ENCODE data around the gene DDB1. TPM values are rescaled to one million over a fixed set of nuclear protein-coding genes. Genes with fewer than 3 reads are reported as not detected.

The DDB1 gene
- total RNA-seq, 4 donors from 2014 or later, result 105 to 144 (median 127) TPM

DNA sequence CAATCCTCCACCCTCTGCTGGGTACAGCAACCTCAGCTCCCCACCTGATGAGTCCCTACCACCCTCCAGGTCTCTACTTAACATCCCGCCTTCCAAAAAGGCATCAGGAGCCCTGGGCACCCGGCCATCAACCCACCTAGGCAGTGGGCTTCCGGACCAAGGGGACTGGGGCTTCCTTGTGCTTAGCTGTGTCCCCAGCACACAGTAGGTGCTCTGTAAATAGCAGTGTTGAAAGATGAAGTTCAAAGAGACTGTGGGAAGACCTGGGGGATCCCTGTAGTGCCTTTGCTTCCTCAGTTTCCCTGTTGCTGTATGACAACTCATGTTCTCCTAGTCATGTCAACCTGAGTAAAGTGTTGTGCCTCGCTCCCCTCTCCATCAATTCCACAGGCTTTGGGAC, 58.8 kb downstream of the DDB1 start:
- no peak for TF ChIP-seq CTCF (IDR thresholded peaks at IDR 0.05; ENCODE audit: low read depth)

DNA sequence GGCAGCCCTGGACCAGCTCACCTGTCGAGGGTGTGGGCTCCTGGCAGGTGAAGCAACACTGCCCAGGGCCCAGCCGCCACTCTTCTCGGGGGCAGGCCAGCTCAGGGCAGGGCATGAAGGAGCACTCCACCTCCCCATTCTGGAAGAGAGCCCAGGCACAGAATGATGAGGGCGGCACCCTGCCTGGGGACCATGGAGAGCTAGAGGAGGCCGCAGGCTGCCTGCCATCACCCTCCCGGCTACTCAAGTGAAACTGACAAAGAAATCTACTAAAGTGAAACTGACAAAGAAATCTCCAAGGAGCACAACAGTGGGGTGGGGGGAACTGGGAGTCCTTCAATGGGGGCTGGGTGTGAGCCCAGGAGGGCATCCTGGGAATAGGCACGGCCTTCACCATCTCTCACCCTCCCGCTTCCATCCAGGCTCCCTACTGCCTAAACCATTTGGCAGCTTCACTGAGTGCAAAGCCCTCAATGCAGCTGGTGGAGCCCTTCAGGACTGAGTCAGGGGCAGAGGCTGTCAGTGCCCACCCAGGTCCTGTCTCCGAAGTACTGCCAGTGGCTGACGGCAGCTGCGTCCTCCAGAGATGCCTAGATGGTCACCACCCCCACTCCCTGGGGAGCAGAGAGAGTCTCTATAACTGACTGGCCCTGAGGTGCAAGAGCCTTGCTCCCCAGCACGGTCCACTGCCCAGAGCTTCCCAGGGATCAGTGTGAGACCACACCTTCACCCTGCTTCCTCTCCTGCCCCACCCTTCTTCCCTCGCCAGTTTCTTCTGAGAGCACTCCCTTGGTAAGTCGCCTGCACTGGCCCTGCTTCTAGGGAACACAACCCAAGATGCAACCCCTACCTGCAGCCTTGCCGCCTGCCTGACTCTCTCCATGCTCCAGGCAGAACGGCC, 59.5 kb downstream of the DDB1 start:
- TF ChIP-seq CTCF (IDR thresholded peaks at IDR 0.05; ENCODE audit: low read depth), result no peak

GRCh38 chr11:61272731-61273130, 60.2 kb downstream of the DDB1 start:
- no peak for TF ChIP-seq CTCF (IDR thresholded peaks at IDR 0.05; ENCODE audit: low read depth)

- TF ChIP-seq CTCF (IDR thresholded peaks at IDR 0.05; ENCODE audit: low read depth), result no peak
Measured at GRCh38 chr11:61270354-61271076, 62.4 kb downstream of the DDB1 start.

DNA sequence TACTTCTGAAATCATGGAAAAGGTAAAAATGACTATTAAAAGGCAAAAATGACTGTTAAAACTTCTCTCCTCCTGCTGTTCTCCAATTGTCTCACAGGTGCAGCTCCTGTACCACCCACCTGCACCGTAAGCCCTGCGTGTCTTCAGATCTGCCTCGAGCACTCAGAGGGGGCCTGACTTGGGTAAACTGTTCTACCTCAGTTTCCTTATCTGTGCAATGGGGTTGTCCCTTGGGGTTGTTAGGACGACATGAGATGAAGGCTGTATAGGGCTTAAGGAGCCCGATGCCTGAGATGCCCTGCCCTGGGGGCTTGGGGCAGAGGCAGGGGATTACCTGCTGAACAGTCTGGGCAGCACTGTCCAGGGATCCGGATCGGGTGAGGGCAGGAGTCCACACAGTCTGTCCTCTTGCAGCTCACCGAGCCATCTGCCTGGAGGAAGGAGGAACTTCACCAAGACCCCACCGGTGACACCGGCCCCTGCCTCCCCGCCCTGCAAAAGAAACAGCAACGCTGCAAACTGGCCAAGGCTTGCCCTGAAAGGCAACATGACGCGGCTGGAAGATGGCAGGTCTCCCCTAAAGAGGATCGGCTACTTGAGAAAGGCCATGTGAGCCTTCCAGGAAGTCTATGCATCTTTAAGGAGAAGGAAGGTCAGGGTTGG, 64.2 kb downstream of the DDB1 start:
- no peak for TF ChIP-seq CTCF (IDR thresholded peaks at IDR 0.05; ENCODE audit: low read depth)

DNA sequence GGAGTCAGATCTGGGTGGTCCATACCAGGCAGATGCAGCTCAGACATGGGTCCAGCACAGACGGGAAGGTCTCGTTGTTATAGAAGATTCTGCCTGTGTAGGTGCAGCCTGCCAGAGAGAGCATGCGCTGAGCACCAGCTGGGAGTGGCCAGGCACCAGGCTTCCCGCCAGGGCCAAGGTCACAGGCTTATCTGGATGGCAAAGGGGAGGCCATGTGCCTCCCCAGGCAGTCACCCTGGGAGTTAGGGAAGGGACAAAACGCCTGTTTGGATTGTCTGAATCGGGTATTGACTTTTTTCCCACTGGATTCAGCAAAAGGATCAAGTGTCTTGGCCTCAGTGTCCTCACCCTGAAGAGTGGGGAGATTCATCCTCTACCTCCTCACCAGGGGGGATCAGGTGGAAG, 65.5 kb downstream of the DDB1 start:
- TF ChIP-seq CTCF (IDR thresholded peaks at IDR 0.05; ENCODE audit: low read depth), result no peak

GRCh38 chr11:61266602-61267001, 66.3 kb downstream of the DDB1 start:
- TF ChIP-seq CTCF (IDR thresholded peaks at IDR 0.05; ENCODE audit: low read depth), result no peak

All from subcutaneous adipose tissue (tissue), 4 donors.